ENCODE measurements around the gene COL6A3. TPM values are rescaled to one million over a fixed set of nuclear protein-coding genes. Genes with fewer than 3 reads are reported as not detected.
"Not testable (repeated sequence)": the region's sequence is repeated elsewhere in the genome, so short reads cannot be mapped to it uniquely, and the experiment has no call there.

The COL6A3 gene
- total RNA-seq, 1 experiment from 2014 or later, result not detected

- DNase-seq (ENCODE audit: low spot score), result no peak
Observed at GRCh38 chr2:237412988-237413776, 782 bp downstream of the COL6A3 start.

- no peak for DNase-seq (ENCODE audit: low spot score)
Observed at GRCh38 chr2:237412646-237412987, 1.3 kb downstream of the COL6A3 start.

GRCh38 chr2:237411683-237412423, 2.1 kb downstream of the COL6A3 start:
- DNase-seq (ENCODE audit: low spot score), result no peak

GRCh38 chr2:237411092-237411601, 2.8 kb downstream of the COL6A3 start:
- DNase-seq (ENCODE audit: low spot score), result no peak

GRCh38 chr2:237409263-237409662, 4.7 kb downstream of the COL6A3 start:
- DNase-seq (ENCODE audit: low spot score), result not testable (repeated sequence)

GRCh38 chr2:237408335-237409000, 5.5 kb downstream of the COL6A3 start:
- no peak for DNase-seq (ENCODE audit: low spot score)

GRCh38 chr2:237407700-237408099, 6.3 kb downstream of the COL6A3 start:
- DNase-seq (ENCODE audit: low spot score), result no peak

- no peak for DNase-seq (ENCODE audit: low spot score)
Observed at GRCh38 chr2:237406371-237406895, 7.5 kb downstream of the COL6A3 start.

GRCh38 chr2:237405605-237406004, 8.4 kb downstream of the COL6A3 start:
- no peak for DNase-seq (ENCODE audit: low spot score)

- DNase-seq (ENCODE audit: low spot score), result no peak
Observed at GRCh38 chr2:237405006-237405559, 8.9 kb downstream of the COL6A3 start.

GRCh38 chr2:237404413-237404812, 9.6 kb downstream of the COL6A3 start:
- no peak for DNase-seq (ENCODE audit: low spot score)

GRCh38 chr2:237403024-237403882, 10.7 kb downstream of the COL6A3 start:
- DNase-seq (ENCODE audit: low spot score), result no peak

- DNase-seq (ENCODE audit: low spot score), result no peak
Observed at GRCh38 chr2:237400199-237400598, 13.8 kb downstream of the COL6A3 start.

- DNase-seq (ENCODE audit: low spot score), result no peak
Observed at GRCh38 chr2:237397072-237397471, 16.9 kb downstream of the COL6A3 start.

GRCh38 chr2:237393523-237393922, 20.4 kb downstream of the COL6A3 start:
- no peak for DNase-seq (ENCODE audit: low spot score)

- no peak for DNase-seq (ENCODE audit: low spot score)
Observed at GRCh38 chr2:237392186-237392585, 21.8 kb downstream of the COL6A3 start.

GRCh38 chr2:237391140-237391539, 22.8 kb downstream of the COL6A3 start:
- no peak for DNase-seq (ENCODE audit: low spot score)

- no peak for DNase-seq (ENCODE audit: low spot score)
Observed at GRCh38 chr2:237390235-237390634, 23.7 kb downstream of the COL6A3 start.

- DNase-seq (ENCODE audit: low spot score), result no peak
Observed at GRCh38 chr2:237389831-237390230, 24.1 kb downstream of the COL6A3 start.

GRCh38 chr2:237388036-237388435, 25.9 kb downstream of the COL6A3 start:
- no peak for DNase-seq (ENCODE audit: low spot score)

GRCh38 chr2:237384672-237385020, 29.3 kb downstream of the COL6A3 start:
- no peak for DNase-seq (ENCODE audit: low spot score)
